MM.1S (cell line): ENCODE measurements around the gene PLA1A.

Experiments used
- EZH2 ChIP-seq: fragments of 300-600 bp; sonication (generic); optimal IDR thresholded peaks from 2 replicates; pipeline ENCODE3; 2017; ENCODE audit warnings: low read depth, mild to moderate bottlenecking, antibody characterized with exemption, low read length, mixed read lengths
- EZH2phosphoT487 ChIP-seq: fragments of 300-600 bp; sonication (generic); IDR thresholded peaks from 2 replicates; pipeline ENCODE4 v1.6.1; 2018; ENCODE audit warnings: antibody characterized with exemption, low read length
- TF ChIP-seq, protein P1 (sequence below): fragments of 300-600 bp; sonication (generic); IDR thresholded peaks from 2 replicates; pipeline ENCODE4 v1.5.1; 2016; ENCODE audit warnings: antibody characterized with exemption, low read length, mixed read lengths

DNA sequence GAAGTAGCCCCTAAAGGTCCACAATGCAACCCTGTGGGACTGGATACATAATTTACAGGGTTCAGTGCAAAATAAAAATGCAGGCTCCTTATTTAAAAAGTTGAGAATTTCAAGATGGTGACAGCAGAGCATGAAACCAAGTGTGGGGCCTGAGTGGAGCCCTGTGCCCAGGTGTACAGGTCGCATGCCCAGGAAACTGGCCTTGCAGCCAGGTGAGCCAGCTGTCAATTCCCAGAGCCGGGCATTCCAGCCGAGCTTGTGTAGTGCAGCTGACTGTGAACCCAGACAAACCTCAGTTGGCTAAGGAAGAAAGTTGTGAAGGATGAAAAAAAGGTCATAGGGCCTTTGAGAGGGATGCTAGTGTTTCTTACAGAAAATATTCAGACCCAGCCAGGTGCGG is 35.1 kb downstream of the PLA1A start:
- TF ChIP-seq, protein P1, sequence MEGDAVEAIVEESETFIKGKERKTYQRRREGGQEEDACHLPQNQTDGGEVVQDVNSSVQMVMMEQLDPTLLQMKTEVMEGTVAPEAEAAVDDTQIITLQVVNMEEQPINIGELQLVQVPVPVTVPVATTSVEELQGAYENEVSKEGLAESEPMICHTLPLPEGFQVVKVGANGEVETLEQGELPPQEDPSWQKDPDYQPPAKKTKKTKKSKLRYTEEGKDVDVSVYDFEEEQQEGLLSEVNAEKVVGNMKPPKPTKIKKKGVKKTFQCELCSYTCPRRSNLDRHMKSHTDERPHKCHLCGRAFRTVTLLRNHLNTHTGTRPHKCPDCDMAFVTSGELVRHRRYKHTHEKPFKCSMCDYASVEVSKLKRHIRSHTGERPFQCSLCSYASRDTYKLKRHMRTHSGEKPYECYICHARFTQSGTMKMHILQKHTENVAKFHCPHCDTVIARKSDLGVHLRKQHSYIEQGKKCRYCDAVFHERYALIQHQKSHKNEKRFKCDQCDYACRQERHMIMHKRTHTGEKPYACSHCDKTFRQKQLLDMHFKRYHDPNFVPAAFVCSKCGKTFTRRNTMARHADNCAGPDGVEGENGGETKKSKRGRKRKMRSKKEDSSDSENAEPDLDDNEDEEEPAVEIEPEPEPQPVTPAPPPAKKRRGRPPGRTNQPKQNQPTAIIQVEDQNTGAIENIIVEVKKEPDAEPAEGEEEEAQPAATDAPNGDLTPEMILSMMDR, result no peak
- TF ChIP-seq EZH2phosphoT487, result no peak
- no peak for TF ChIP-seq EZH2
